IMR-90 (cell line): ENCODE data around the gene IFT25. TPM values are rescaled to one million over a fixed set of nuclear protein-coding genes. Genes with fewer than 3 reads are reported as not detected.

Experiments
- ATAC-seq: fragments of 200-7000 bp; cut with Tn5 transposase; 2 replicates; pipeline ENCODE4 v1.9.1; 2020; ENCODE audit warnings: low read depth, mild to moderate bottlenecking, moderate library complexity
- BruUV-seq: library from RNA; stranded (reverse); fragments of 400-500 nt; replicated peaks from 2 replicates; lab custom pipeline; 2021; lab: Mats Ljungman, UMichigan
- CTCF ChIA-PET: fragments of 300-600 bp; formaldehyde crosslinking; extraction: SDS; loops from one replicate; lab custom pipeline; 2021; ENCODE audit warnings: antibody characterized with exemption; lab: Yijun Ruan, JAX
- POLR2A ChIA-PET: fragments of 300-600 bp; sonication (Branson Sonifier 250); formaldehyde crosslinking; loops from one replicate; lab custom pipeline; 2022; ENCODE audit warnings: antibody characterized with exemption; ENCODE audit not compliant: unreplicated experiment; lab: Charles Lee
- DNase-seq: peaks from one replicate; pipeline ENCODE4 v3.0.0; 2013
- H2AFZ ChIP-seq: replicated peaks from 2 replicates; pipeline ENCODE3; 2013; ENCODE audit warnings: low read length, mild to moderate bottlenecking; ENCODE audit not compliant: poor library complexity
- H2AK5ac ChIP-seq: 2 replicates; pipeline ENCODE4 v1.6.1; 2013; ENCODE audit warnings: low read depth, low read length, inconsistent platforms
- H2AK9ac ChIP-seq: replicated peaks from 2 replicates; pipeline ENCODE3; 2013; ENCODE audit warnings: mild to moderate bottlenecking, low read depth, low read length, moderate library complexity; ENCODE audit not compliant: poor library complexity
- H2BK120ac ChIP-seq: 2 replicates; pipeline ENCODE4 v1.6.1; 2013; ENCODE audit warnings: low read depth, low read length, inconsistent platforms
- H2BK15ac ChIP-seq: 3 replicates; pipeline ENCODE4 v1.6.1; 2013; ENCODE audit warnings: low read depth, low read length, inconsistent platforms
- H2BK20ac ChIP-seq: 2 replicates; pipeline ENCODE4 v1.6.1; 2013; ENCODE audit warnings: low read depth, mild to moderate bottlenecking, inconsistent platforms, low read length, moderate library complexity
- H2BK5ac ChIP-seq: 2 replicates; pipeline ENCODE4 v1.6.1; 2013; ENCODE audit warnings: mild to moderate bottlenecking, low read depth, low read length, inconsistent platforms; ENCODE audit not compliant: poor library complexity, severe bottlenecking
- H3K14ac ChIP-seq: replicated peaks from 2 replicates; pipeline ENCODE4 v1.6.1; 2013; ENCODE audit warnings: low read depth, low read length, inconsistent platforms
- H3K18ac ChIP-seq: 2 replicates; pipeline ENCODE4 v1.6.1; 2013; ENCODE audit warnings: low read depth, low read length, control low read depth
- H3K23ac ChIP-seq: 2 replicates; pipeline ENCODE4 v1.6.1; 2013; ENCODE audit warnings: low read depth, low read length, inconsistent platforms
- H3K27ac ChIP-seq: 2 replicates; pipeline ENCODE4 v1.5.1; 2013; ENCODE audit warnings: mild to moderate bottlenecking, control low read depth, low read length; ENCODE audit not compliant: insufficient read depth
- H3K27me3 ChIP-seq: 2 replicates; pipeline ENCODE4 v1.6.1; 2013; ENCODE audit warnings: low read length; ENCODE audit not compliant: control insufficient read depth, insufficient read depth
- H3K36me3 ChIP-seq: 2 replicates; pipeline ENCODE4 v1.6.1; 2013; ENCODE audit warnings: low read length, mixed read lengths; ENCODE audit not compliant: control insufficient read depth, insufficient read depth
- H3K4ac ChIP-seq: 2 replicates; pipeline ENCODE4 v1.6.1; 2013; ENCODE audit warnings: low read depth, low read length, inconsistent platforms
- H3K4me1 ChIP-seq: 2 replicates; pipeline ENCODE4 v1.6.1; 2013; ENCODE audit warnings: low read length, mixed read lengths; ENCODE audit not compliant: control insufficient read depth, insufficient read depth
- H3K4me2 ChIP-seq: 2 replicates; pipeline ENCODE4 v1.6.1; 2013; ENCODE audit warnings: low read depth, mild to moderate bottlenecking, control low read depth, low read length, moderate library complexity
- H3K4me3 ChIP-seq: 2 replicates; pipeline ENCODE4 v1.5.1; 2013; ENCODE audit warnings: low read depth, mild to moderate bottlenecking, control low read depth, low read length, moderate library complexity; ENCODE audit not compliant: insufficient read depth
- H3K56ac ChIP-seq: 2 replicates; pipeline ENCODE4 v1.6.1; 2013; ENCODE audit warnings: low read length, inconsistent platforms; ENCODE audit not compliant: insufficient read depth; ENCODE audit errors: extremely low read depth
- H3K79me1 ChIP-seq, 2 experiments: 2 replicates each; pipeline ENCODE4 v1.6.1; 2013; ENCODE audit warnings: low read length in 2 of 2, inconsistent platforms in 1 of 2, low read depth in 1 of 2
- H3K9ac ChIP-seq: 2 replicates; pipeline ENCODE4 v1.6.1; 2013; ENCODE audit warnings: low read depth, low read length, control low read depth
- H3K9me1 ChIP-seq: 2 replicates; pipeline ENCODE4 v1.6.1; 2013; ENCODE audit warnings: low read length, inconsistent platforms; ENCODE audit not compliant: insufficient read depth
- H3K9me3 ChIP-seq: 2 replicates; pipeline ENCODE4 v1.6.1; 2013; ENCODE audit warnings: low read length; ENCODE audit not compliant: control insufficient read depth, insufficient read depth
- H4K20me1 ChIP-seq: 2 replicates; pipeline ENCODE4 v1.6.1; 2013; ENCODE audit warnings: low read length, inconsistent platforms; ENCODE audit not compliant: insufficient read depth
- H4K5ac ChIP-seq: 2 replicates; pipeline ENCODE4 v1.6.1; 2013; ENCODE audit warnings: mild to moderate bottlenecking, low read depth, low read length, control low read depth
- H4K8ac ChIP-seq, 2 experiments: 2 replicates each; pipeline ENCODE4 v1.6.1; 2013; ENCODE audit warnings: low read depth in 2 of 2, low read length in 2 of 2, control low read depth in 1 of 2, inconsistent platforms in 1 of 2
- H4K91ac ChIP-seq: 2 replicates; pipeline ENCODE4 v1.6.1; 2013; ENCODE audit warnings: low read depth, low read length, inconsistent platforms; ENCODE audit not compliant: insufficient read depth
- CHD1 ChIP-seq: IDR thresholded peaks from 2 replicates; pipeline ENCODE4 v1.6.1; 2012; ENCODE audit warnings: low read depth, low read length, improper control_type of control experiment
- FOS ChIP-seq: fragments of 150-350 bp; IDR thresholded peaks from 2 replicates; pipeline ENCODE4 v1.6.1; 2016; ENCODE audit warnings: low read depth, low read length
- MAFK ChIP-seq: IDR thresholded peaks from 2 replicates; pipeline ENCODE4 v1.6.1; 2012; ENCODE audit warnings: low read depth, low read length, improper control_type of control experiment
- MAZ ChIP-seq: IDR thresholded peaks from 2 replicates; pipeline ENCODE4 v1.6.1; 2012; ENCODE audit warnings: low read depth, mild to moderate bottlenecking, low read length, improper control_type of control experiment, moderate library complexity, borderline replicate concordance
- NFE2L2 ChIP-seq: fragments of 150-350 bp; IDR thresholded peaks from 2 replicates; pipeline ENCODE4 v1.6.1; 2016; ENCODE audit warnings: low read depth, mild to moderate bottlenecking, low read length
- POLR2A ChIP-seq: IDR thresholded peaks from 2 replicates; pipeline ENCODE4 v1.6.1; 2012; ENCODE audit warnings: mild to moderate bottlenecking, low read depth, low read length
- RAD21 ChIP-seq: IDR thresholded peaks from 2 replicates; pipeline ENCODE4 v1.6.1; 2012; ENCODE audit warnings: low read length, improper control_type of control experiment
- RCOR1 ChIP-seq: IDR thresholded peaks from 2 replicates; pipeline ENCODE4 v1.6.1; 2012; ENCODE audit warnings: mild to moderate bottlenecking, low read length, improper control_type of control experiment; ENCODE audit not compliant: insufficient replicate concordance
- SMC3 ChIP-seq: fragments of 150-350 bp; IDR thresholded peaks from 2 replicates; pipeline ENCODE4 v1.6.1; 2016; ENCODE audit warnings: low read depth, mild to moderate bottlenecking, antibody characterized with exemption, low read length, moderate library complexity
- WGBS, 2 experiments: methylation state at CpG; one replicate each; pipeline versions ENCODE4 v1.1.5 to v1.1.7; 2013; ENCODE audit warnings: missing lambda C conversion rate in 2 of 2; ENCODE audit not compliant: insufficient read length in 1 of 2; ENCODE audit errors: extremely low coverage in 2 of 2; 5-methylcytosine and 5-hydroxymethylcytosine counted together
- dilution Hi-C: fragments of 300-500 bp; cut with HindIII; formaldehyde crosslinking; loops from one replicate; pipeline ENCODE4 v1.14.3; 2018; ENCODE audit warnings: low sequenced_read_pairs; ENCODE audit not compliant: unreplicated experiment
- in situ Hi-C: fragments of 300-500 bp; cut with MboI; formaldehyde crosslinking; loops from 3 replicates; pipeline ENCODE4 v1.14.3; 2019; ENCODE audit warnings: low sequenced_read_pairs, inconsistent platforms, mixed read lengths
- intact Hi-C: fragments of 100-400 bp; cut with micrococcal nuclease; formaldehyde crosslinking; loops from 2 replicates; pipeline ENCODE4 v1.10.0; 2022
- polyA plus RNA-seq, 3 experiments: library from polyadenylated mRNA; depleted of rRNA; stranded (reverse); fragments of >200 nt; gene quantifications; 2 replicates each; pipeline ENCODE4 v1.2.3, GENCODE V29; 2012; ENCODE audit warnings: low replicate concordance in 1 of 3
- total RNA-seq: library from RNA; depleted of rRNA; stranded (reverse); fragments of >200 nt; gene quantifications from 2 replicates; pipeline ENCODE4 v1.2.3, GENCODE V29; 2012
- TF ChIP-seq, protein P1 (sequence below): conservative IDR thresholded peaks from 2 replicates; pipeline ENCODE4 v1.5.1; 2012; ENCODE audit warnings: mild to moderate bottlenecking, low read depth, low read length, improper control_type of control experiment

Gene IFT25
- total and polyA plus RNA-seq, 2 of the 4 experiments (the other 2 are of a cell fraction): 9.1 to 38.0 TPM

DNA sequence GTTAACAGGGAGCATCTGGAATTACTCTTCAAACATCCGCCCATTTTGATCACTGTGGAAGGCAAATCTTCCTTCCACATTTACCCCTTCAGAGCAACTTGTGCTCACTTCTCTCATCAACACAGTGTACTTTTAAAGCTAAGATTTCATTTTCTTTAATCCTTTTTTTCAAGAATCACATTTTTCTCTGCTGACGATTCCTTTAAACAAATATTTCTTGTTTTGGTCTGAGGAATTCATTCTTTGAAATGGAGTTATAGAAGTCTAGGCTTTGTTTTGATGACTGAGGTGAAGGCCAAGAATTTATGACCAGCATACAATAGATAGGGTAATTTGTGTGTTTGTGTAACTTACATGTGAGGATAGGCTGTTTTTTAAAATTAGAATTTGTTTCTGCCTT, 26.2 kb upstream of the IFT25 start:
- intact Hi-C loops (loop anchor here (1.0 kb wide), 1 partner anchor 11 kb away; no protein-coding TSS in a partner anchor), in situ Hi-C loops (no loop called here), dilution Hi-C loops (no loop called here)
- H3K4me3 ChIP-seq: no peak overlapping the region
- TF ChIP-seq FOS (no peak), MAFK (no peak), POLR2A (no peak), RAD21 (no peak), RCOR1 (no peak), MAZ (no peak), NFE2L2 (no peak), SMC3 (no peak), CHD1 (no peak)
- TF ChIP-seq, protein P1, sequence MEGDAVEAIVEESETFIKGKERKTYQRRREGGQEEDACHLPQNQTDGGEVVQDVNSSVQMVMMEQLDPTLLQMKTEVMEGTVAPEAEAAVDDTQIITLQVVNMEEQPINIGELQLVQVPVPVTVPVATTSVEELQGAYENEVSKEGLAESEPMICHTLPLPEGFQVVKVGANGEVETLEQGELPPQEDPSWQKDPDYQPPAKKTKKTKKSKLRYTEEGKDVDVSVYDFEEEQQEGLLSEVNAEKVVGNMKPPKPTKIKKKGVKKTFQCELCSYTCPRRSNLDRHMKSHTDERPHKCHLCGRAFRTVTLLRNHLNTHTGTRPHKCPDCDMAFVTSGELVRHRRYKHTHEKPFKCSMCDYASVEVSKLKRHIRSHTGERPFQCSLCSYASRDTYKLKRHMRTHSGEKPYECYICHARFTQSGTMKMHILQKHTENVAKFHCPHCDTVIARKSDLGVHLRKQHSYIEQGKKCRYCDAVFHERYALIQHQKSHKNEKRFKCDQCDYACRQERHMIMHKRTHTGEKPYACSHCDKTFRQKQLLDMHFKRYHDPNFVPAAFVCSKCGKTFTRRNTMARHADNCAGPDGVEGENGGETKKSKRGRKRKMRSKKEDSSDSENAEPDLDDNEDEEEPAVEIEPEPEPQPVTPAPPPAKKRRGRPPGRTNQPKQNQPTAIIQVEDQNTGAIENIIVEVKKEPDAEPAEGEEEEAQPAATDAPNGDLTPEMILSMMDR: no peak
- peak overlapping the region in 1 of 2 experiments; percentile 87; a peak in 2 of 4 replicates for H4K8ac ChIP-seq
- ATAC-seq (peak; percentile 84), DNase-seq (peak; percentile 78)
- H3K27me3 ChIP-seq: no peaks in the 10 kb centered on the region
- H3K36me3 ChIP-seq: peaks cover 14% of the 10 kb centered on the region
- H2BK15ac ChIP-seq: peak overlapping the region; percentile 12; the same call in 1 of the 3 replicates
- ChIA-PET POLR2A (no interaction called here), CTCF (no interaction called here)
- H3K27ac ChIP-seq: peak overlapping the region; percentile 86; the same call in 1 of the 2 replicates
- H2BK5ac ChIP-seq: peak overlapping the region; percentile 72
- H2AK5ac ChIP-seq: peak overlapping the region; percentile 95
- H2BK120ac ChIP-seq: peak overlapping the region; percentile 78
- no peaks in the 10 kb centered on the region for H3K9me3 ChIP-seq
- H3K4ac ChIP-seq: peak overlapping the region; percentile 92
- peaks cover 5% of the 10 kb centered on the region; the same call in 1 of the 2 replicates for H3K9me1 ChIP-seq
- no peak overlapping the region for H3K56ac ChIP-seq
- H3K23ac ChIP-seq: peak overlapping the region; percentile 81
- no peak overlapping the region for H2AFZ ChIP-seq
- H2AK9ac ChIP-seq: no peak overlapping the region
- H4K5ac ChIP-seq: peak overlapping the region; percentile 51
- no peak overlapping the region for H3K9ac ChIP-seq
- H2BK20ac ChIP-seq: peak overlapping the region; percentile 65
- H3K4me2 ChIP-seq: peak overlapping the region; percentile 65
- 80% methylated on average over 1 of the region's 2 CpGs; no CpG with 5 or more reads in 1 of the 2 experiments for WGBS, 2 experiments
- peak overlapping the region; percentile 64 for H3K14ac ChIP-seq
- peak overlapping the region; percentile 30; the same call in 1 of the 2 replicates for H3K18ac ChIP-seq
- H4K20me1 ChIP-seq: peaks cover 7% of the 10 kb centered on the region
- no TSS peak for BruUV-seq
- H3K79me1 ChIP-seq: no peaks in the 10 kb centered on the region
- H4K91ac ChIP-seq: peak overlapping the region; percentile 67
- peaks cover 11% of the 10 kb centered on the region for H3K4me1 ChIP-seq
